GM12872 (cell line): Measurements from ENCODE around the gene ISL2.

Experiments
- CTCF ChIP-seq: IDR thresholded peaks from 3 replicates; pipeline ENCODE4 v1.5.1; 2011; ENCODE audit warnings: low read depth, mild to moderate bottlenecking, low read length, moderate library complexity; ENCODE audit not compliant: insufficient read depth

The ISL2 gene

GRCh38 chr15:76336254-76337058 lies at the start of gene ISL2:
TSS of gene ISL2 (plus strand) at chr15:76336773. CDS start at chr15:76336884, 111 bp downstream.
- TF ChIP-seq CTCF = no peak

DNA sequence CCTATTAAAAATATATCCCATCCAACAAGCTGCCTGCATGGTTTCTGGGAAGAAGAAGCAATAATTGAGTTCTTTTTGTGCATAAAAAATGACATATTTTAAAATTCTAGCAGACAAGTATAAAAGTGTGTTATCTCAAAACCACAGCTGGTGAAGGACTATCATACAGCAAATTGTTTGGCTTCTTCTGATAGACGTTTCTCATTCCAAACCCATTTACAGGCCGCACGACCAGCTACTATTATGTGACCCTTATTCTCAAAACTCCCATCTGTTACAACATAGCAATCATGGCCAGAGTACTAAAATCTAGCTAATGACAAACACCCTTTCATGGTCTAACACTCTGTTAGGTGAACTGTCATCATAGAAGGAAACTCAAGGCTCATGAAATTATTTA lies 47.0 kb upstream of the ISL2 start:
- TF ChIP-seq CTCF = no peak

GRCh38 chr15:76293361-76293760 lies 43.2 kb upstream of the ISL2 start:
- TF ChIP-seq CTCF = no peak

DNA sequence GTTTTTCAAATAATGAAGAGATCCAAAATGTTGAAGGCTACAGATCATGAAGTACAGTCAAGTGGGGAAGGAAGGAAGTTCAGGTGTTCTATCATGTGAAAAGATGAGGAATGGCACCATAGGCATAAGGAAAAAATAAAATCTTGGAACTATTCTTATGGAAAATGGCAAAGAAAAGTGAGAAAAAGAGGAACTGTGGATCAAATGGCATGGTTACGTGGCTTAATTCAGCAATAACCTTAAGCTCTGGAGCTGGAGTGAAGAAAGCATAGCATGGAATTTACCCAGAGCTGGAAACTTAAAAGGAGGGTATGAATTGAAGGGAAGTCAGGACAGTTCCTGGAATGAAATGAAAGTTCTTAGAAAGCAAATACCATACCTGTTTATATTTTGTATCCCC lies 39.7 kb upstream of the ISL2 start:
- TF ChIP-seq CTCF = no peak

DNA sequence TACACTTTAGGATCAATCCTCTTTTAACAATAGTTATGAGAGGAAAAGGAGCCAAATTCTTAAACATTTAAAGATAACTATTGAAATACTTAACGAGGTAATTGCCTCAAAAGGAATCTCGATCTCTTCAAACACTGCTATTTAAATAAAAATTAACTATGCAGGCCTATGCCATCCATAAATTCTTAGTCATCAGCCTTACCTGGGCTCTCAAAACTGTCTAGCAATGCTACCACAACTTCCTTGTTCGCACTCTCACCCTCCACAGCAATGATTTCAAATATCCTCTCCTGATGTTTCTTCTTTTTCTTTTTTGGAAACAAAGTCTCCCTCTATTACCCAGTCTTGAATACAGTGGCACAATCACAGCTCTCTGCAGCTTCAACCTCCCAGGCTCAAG lies 37.6 kb upstream of the ISL2 start:
- TF ChIP-seq CTCF = no peak

DNA sequence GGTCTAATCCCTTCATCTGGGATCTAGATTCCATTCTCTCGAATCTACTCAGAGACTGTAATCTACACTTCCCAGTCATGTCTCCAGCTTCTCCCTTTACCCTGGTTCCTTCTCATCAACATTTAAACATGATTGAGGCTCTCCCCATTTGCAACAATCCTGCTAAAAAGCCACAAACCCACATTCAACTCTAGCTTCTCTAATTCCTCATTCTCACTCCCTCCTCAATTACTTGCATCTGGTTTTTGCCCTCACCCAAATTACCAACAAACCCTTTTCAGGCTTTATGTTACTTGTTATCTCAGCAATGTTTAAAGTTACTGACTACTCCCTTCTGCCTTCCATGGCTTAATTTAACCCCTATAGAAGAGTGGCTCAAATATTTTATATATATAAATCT lies 36.8 kb upstream of the ISL2 start:
- no peak for TF ChIP-seq CTCF

- TF ChIP-seq CTCF = no peak
Measured at GRCh38 chr15:76303909-76304308, 32.7 kb upstream of the ISL2 start.
